Endothelial cell of hepatic sinusoid (primary cell): ENCODE results near the gene LIMK2.
"Not testable (repeated sequence)": the region's sequence is repeated elsewhere in the genome, so short reads cannot be mapped to it uniquely, and the experiment has no call there.

ENCODE experiments used
- in situ Hi-C: cut with HindIII; loops from 2 replicates; pipeline ENCODE4 v1.10.0; 2017; ENCODE audit warnings: low sequenced_read_pairs

Gene LIMK2

GRCh38 chr22:31210556-31211421 is 1.3 kb upstream of the LIMK2 start:
- in situ Hi-C loops = loop anchor here (5.0 kb wide), 1 partner anchor 67 kb away; no protein-coding TSS in a partner anchor

GRCh38 chr22:31211482-31211861 is 626 bp upstream of the LIMK2 start:
- in situ Hi-C loops = loop anchor here (5.0 kb wide), 1 partner anchor 66 kb away; no protein-coding TSS in a partner anchor

- in situ Hi-C loops = loop anchor here (5.0 kb wide), 1 partner anchor 64 kb away; no protein-coding TSS in a partner anchor
Observed at GRCh38 chr22:31212783-31213629, 908 bp downstream of the LIMK2 start.

GRCh38 chr22:31215018-31215535 is 3.0 kb downstream of the LIMK2 start:
- in situ Hi-C loops = loop anchor here (5.0 kb wide), 1 partner anchor 98 kb away; no protein-coding TSS in a partner anchor

GRCh38 chr22:31218565-31219262 is 6.6 kb downstream of the LIMK2 start:
- in situ Hi-C loops = loop anchor here (5.0 kb wide), 1 partner anchor 101 kb away; no protein-coding TSS in a partner anchor

- in situ Hi-C loops = no loop called here
Observed at GRCh38 chr22:31221084-31221483, 9.0 kb downstream of the LIMK2 start.

GRCh38 chr22:31222736-31223135 is 10.6 kb downstream of the LIMK2 start:
- in situ Hi-C loops = no loop called here

- in situ Hi-C loops = no loop called here
Observed at GRCh38 chr22:31223786-31224191, 11.7 kb downstream of the LIMK2 start.

- in situ Hi-C loops = not testable (repeated sequence)
Observed at GRCh38 chr22:31224691-31225090, 12.6 kb downstream of the LIMK2 start.

GRCh38 chr22:31227186-31227585 is 15.1 kb downstream of the LIMK2 start:
- in situ Hi-C loops = no loop called here

GRCh38 chr22:31229402-31230079 is 17.4 kb downstream of the LIMK2 start:
- in situ Hi-C loops = no loop called here

- in situ Hi-C loops = no loop called here
Observed at GRCh38 chr22:31230155-31230870, 18.2 kb downstream of the LIMK2 start.

- in situ Hi-C loops = no loop called here
Observed at GRCh38 chr22:31230871-31231621, 18.9 kb downstream of the LIMK2 start.

- in situ Hi-C loops = no loop called here
Observed at GRCh38 chr22:31233001-31233400, 20.9 kb downstream of the LIMK2 start.

- in situ Hi-C loops = no loop called here
Observed at GRCh38 chr22:31235081-31235480, 23.0 kb downstream of the LIMK2 start.

- in situ Hi-C loops = not testable (repeated sequence)
Observed at GRCh38 chr22:31236044-31236443, 23.9 kb downstream of the LIMK2 start.

GRCh38 chr22:31238057-31238456 is 26.0 kb downstream of the LIMK2 start:
- in situ Hi-C loops = no loop called here

GRCh38 chr22:31239771-31240370 is 27.8 kb downstream of the LIMK2 start:
- in situ Hi-C loops = no loop called here
